HTR-8/SVneo (cell line): Measurements from ENCODE around the gene BLOC1S4.

Source experiments
- DNase-seq: peaks from one replicate; pipeline ENCODE4 v3.0.0; 2011; ENCODE audit warnings: low spot score, mixed read lengths; ENCODE audit not compliant: insufficient read length
- FAIRE-seq: peaks from 2 replicates; lab custom pipeline; 2011; peaks lifted over from hg19 to GRCh38; lab: Jason Lieb, UNC

BLOC1S4 gene

GRCh38 chr4:6732441-6733357 is 16.7 kb downstream of the BLOC1S4 start:
- FAIRE-seq: no peak
- DNase-seq: peak; percentile 36

GRCh38 chr4:6733358-6734164 is 17.6 kb downstream of the BLOC1S4 start:
- FAIRE-seq: no peak
- DNase-seq: no peak

GRCh38 chr4:6734165-6734786 is 18.3 kb downstream of the BLOC1S4 start:
- DNase-seq (no peak), FAIRE-seq (no peak)

- DNase-seq: no peak
- FAIRE-seq: no peak
These were observed 23.9 kb downstream of the BLOC1S4 start for GRCh38 chr4:6739920-6740319.

GRCh38 chr4:6740347-6740746 is 24.4 kb downstream of the BLOC1S4 start:
- no peak for DNase-seq
- FAIRE-seq: no peak

- FAIRE-seq: no peak
These were observed 26.5 kb downstream of the BLOC1S4 start for GRCh38 chr4:6742507-6742906.

GRCh38 chr4:6742989-6743388 is 27.0 kb downstream of the BLOC1S4 start:
- FAIRE-seq: no peak
- DNase-seq: no peak

More at GRCh38 chr4:6742507-6742906, 26.5 kb downstream of the BLOC1S4 start:
- no peak for DNase-seq

- no peak for DNase-seq
- FAIRE-seq: no peak
These were observed 30.8 kb downstream of the BLOC1S4 start for GRCh38 chr4:6746721-6747293.

GRCh38 chr4:6747294-6748051 is 31.5 kb downstream of the BLOC1S4 start:
- FAIRE-seq (no peak), DNase-seq (no peak)

- DNase-seq (no peak), FAIRE-seq (no peak)
These were observed 32.3 kb downstream of the BLOC1S4 start for GRCh38 chr4:6748286-6748685.

- DNase-seq (peak; percentile 34), FAIRE-seq (peak; percentile 72)
These were observed 33.6 kb downstream of the BLOC1S4 start for GRCh38 chr4:6749340-6750171.

GRCh38 chr4:6750286-6751221 is 34.6 kb downstream of the BLOC1S4 start:
- DNase-seq: no peak
- FAIRE-seq: no peak

GRCh38 chr4:6751611-6752485 is 35.9 kb downstream of the BLOC1S4 start:
- FAIRE-seq: no peak

GRCh38 chr4:6752486-6752829 is 36.5 kb downstream of the BLOC1S4 start:
- no peak for DNase-seq

More at GRCh38 chr4:6751611-6752485, 35.9 kb downstream of the BLOC1S4 start:
- no peak for DNase-seq

GRCh38 chr4:6753103-6753560 is 37.2 kb downstream of the BLOC1S4 start:
- no peak for FAIRE-seq
- DNase-seq: no peak

More at GRCh38 chr4:6752486-6752829, 36.5 kb downstream of the BLOC1S4 start:
- no peak for FAIRE-seq

- FAIRE-seq (no peak), DNase-seq (no peak)
These were observed 37.9 kb downstream of the BLOC1S4 start for GRCh38 chr4:6753891-6754290.
